Measurements from ENCODE around the gene WASHC4.
"Not testable (repeated sequence)": the region's sequence is repeated elsewhere in the genome, so short reads cannot be mapped to it uniquely, and the experiment has no call there.

The WASHC4 gene

DNA sequence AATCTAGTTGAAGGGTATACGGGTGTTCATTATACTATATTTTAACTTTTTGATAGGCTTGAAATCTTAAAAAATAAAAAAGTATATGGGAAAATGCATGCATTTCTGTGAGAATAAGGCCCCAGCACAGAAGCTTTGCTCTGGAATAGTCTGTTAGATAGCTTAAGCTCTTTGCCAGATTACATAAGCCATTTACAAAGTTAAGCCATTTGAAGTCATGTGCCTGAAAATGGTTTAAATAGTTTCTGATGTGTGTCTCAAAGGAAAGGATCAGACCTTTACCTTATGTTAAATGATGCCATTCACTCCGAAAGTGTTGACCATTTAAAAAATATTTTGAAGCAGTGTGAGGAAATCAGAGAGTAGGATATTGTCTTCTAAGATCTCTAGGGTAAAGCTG lies 51.3 kb downstream of the WASHC4 start:
- no peak for DNase-seq

DNA sequence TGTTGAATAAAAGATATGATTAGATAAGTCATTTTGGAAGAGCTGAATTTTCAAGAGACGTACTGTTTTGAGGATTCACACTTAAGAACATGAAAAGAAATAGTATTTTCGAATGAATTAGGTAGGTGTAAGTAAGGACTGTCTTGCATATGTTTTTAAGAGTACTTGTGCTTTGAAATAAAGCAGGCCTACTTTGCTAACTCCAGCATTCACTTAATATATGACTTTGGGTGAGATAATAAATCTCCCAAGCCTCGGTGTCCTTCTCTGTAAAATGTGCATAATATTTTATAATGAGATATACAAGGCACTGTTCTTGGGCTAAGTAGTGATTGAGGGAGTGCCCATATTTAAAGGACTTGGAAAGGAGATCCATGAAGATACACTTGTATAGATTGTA lies 54.6 kb downstream of the WASHC4 start:
- no peak for DNase-seq

DNA sequence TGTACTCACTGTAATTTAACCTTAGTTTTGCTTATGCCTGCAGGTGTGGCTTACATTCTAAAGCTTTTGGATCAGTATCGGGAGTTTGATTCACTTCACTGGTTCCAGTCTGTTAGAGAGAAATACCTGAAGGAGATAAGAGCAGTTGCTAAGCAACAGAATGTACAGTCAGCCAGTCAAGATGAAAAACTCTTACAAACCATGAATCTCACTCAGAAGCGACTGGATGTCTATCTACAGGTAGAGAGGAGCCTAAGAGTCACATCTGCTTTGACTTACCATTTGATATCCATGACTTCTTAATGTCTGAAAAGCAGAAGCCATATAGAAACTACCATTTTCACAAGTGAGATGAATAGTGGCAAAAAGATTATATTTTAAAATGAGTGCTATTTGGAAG lies 56.5 kb downstream of the WASHC4 start:
- no peak for DNase-seq

DNA sequence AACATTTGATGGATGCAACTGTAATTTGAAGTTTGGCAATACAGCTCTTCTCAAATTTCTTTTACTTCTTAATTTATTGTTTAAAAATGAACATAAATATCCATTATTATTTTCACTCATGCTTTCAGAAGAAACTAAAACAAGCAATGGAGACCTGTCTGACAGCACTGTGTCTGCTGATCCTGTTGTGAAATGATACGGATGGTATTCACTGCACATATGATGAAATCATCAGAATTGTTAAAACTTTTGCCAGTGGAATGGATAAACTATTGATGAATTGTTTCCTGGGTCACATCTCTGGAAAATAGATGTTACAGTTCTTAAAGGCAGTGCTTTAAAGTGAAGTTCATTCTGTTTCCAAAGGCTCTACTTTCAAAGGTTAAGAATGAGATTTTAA lies 59.2 kb downstream of the WASHC4 start:
- DNase-seq = no peak

DNA sequence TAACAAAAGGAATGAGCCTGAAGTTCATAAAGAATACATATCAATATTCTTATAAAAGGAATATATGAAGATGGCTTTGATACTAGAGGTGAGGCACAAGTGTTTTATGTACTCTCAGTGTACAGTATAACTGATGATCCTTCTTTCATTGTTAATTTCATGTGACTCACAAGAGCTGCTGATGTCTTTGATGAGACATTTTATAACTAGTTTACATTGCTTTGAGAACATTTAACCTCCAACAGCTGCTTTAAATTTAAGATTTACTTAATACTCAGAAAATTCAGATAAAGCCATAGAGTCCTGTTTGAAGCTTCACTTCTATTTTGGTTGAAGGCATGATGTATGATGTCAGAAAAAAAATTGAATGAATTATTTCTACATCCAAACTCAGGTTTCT lies 59.8 kb downstream of the WASHC4 start:
- DNase-seq = no peak

DNA sequence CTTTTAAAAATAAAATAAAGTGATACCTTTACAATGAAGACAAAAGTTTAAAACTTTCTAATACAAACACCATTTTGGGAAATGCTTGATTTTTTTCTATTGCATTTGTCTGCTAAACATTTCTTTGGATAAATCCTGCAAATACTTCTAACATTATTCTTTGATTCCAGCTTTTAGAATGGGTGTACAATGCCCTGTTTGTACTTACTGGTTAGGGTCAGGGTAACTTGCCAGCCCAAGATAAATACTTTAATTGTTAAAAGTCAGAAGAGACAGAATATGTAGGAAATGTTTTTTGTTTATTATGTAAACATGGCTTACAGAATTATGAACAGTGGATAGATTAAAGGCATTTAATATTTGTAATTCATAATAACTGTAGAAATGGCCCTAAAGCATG lies 60.5 kb downstream of the WASHC4 start:
- DNase-seq = no peak

DNA sequence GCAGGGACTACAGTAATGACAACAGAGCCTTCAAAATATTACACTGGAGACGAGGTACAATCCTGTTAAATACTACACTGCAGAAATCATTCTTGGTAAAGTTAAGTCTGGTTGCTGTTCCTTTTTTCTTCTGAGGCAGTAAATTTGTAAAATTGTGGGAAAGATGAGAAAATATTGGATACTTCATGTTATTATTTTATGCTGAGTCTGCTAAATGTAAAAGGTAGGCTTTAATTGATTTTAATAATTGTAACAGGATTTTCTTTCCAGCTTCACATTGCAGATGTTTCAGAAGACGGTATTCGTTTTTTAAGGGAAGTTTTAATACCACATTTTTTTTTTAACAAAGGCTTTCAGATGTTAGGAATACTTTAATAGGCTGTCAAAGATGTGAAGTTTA lies 62.6 kb downstream of the WASHC4 start:
- no peak for DNase-seq

DNA sequence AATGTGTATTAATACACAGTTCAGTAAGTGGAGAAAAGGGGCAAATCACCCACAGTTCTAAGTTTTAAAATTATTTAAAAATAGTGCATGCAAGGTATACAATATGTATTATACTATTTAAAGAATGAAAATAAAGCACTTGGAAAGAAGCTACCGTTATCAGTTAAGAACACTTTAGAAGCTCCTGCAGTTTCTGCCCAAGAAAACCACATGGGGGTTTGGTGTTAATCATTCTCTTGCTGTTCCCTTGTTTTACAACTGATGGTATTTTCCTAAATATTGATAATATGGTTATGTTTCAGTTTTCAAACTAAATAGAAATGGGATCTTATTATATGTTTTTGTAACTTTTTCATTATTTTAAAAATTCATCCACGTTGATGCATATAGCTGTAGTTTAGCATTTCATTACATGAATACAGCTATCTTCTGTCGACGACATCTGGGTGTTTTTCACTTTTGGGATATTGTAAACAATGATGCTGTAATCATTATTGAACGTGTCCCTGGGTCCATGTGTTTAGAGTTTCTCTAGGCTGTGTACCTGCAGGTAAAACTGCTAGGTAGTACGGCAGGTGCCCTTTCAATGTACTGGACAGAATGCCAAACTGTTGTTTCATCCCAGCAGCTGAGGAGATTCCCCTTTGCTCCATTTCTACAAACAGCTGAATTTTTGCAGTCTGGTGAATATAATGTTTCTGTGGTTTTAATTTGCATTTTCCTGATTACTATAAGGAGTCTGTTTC lies 64.3 kb downstream of the WASHC4 start:
- DNase-seq = no peak

DNA sequence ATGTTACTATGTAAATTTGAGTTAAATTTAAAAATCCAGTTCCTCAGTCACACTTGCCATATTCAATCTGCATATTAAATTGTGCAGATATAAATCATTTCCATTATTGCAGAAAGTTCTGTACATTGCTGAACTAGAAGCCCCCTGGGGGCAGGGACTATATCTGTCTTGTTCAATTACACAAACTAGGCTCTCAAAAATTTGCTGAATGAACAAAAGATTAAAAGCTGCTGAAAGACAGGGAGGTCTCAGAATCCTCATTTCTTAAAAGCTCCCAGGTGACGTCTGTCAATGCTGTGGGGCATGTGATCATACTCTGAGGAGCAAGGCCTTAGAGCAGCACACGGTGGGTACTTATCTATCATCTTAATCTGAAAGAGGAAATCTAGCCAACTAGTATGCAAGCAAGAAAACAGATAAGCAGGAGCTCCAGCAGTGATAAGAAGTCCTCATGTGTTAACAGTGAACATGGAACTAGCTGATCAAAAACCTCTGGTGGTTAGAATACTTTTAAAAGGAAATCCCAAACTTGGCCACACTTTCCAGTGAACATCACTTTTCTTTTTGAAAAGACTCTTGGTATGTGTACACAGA lies 68.0 kb downstream of the WASHC4 start:
- no peak for DNase-seq

DNA sequence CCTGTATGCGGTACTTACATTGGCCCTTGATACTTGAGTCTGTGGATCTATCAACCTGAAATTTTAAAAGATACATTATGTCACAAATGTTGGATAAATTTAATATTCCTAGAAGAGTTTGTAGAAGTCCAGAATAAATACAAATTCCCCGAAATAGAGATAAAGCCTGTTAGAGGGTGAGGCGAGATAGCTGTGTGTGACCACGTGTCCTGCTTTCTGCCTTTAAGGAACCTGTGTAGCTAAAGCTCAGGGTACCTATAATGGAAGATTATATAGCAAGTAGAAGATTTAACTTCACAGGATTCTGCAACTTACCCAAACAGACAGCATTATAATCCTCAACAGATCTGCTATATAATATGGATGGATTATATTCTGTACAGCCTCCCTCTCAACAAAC lies 69.7 kb downstream of the WASHC4 start:
- no peak for DNase-seq

DNA sequence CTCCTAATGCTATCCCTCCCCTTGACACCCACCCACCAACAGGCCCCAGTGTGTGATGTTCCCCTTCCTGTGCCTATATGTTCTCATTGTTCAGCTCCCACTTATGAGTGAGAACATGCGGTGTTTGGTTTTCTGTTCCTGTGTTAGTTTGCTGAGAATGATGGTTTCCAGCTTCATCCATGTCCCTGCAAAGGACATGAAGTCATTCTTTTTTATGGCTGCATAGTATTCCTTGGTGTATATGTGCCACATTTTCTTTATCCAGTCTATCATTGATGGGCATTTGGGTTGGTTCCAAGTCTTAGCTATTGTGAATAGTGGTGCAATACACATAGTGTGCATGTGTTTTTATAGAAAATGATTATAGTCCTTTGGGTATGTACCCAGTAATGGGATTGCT lies 71.6 kb downstream of the WASHC4 start:
- not testable (repeated sequence) for DNase-seq

DNA sequence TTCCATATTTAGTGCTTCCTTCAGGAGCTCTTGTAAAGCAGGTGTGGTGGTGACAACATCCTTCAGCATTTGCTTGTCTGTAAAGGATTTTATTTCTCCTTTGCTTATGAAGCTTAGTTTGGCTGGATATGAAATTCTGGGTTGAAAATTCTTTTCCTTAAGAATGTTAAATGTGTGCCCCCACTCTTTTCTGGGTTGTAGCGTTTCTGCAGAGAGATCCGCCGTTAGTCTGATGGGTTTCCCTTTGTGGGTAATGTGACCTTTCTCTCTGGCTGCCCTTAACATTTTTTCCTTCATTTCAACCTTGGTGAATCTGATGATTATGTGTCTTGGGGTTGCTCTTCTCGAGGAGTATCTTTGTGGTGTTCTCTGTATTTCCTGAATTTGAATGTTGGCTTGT lies 75.9 kb downstream of the WASHC4 start:
- not testable (repeated sequence) for DNase-seq

DNA sequence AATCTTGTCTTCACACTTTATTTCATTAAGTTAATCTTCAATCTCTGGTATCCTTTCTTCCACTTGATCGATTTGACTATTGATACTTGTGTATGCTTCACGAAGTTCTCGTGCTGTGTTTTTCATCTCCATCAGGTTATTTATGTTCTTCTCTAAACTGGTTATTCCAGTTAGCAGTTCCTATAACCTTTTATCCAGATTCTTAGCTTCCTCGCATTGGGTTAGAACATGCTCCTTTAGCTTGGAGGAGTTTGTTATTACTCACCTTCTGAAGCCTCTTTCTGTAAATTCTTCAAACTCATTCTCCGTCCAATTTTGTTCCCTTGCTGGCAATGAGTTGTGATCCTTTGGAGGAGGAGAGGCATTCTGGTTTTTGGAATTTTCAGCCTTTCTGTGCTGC lies 76.4 kb downstream of the WASHC4 start:
- not testable (repeated sequence) for DNase-seq

DNA sequence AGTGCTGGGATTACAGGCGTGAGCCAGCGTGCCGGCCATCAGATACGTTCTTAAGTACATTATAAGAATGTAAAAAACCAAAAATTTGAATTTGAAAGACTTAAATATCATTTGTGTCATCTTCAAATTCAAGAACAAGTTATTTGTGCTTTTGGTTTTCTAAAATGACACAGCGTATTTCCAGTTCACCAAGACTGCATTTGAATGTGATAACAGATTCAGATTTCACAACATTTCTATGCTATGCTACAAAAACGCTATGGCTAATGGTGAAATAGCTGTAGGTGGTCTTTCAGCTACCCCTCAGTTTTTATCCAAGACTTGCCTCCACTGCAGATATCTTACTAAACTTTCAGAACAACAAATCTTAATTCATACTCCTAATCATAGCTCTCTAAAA lies 81.8 kb downstream of the WASHC4 start:
- DNase-seq = no peak

DNA sequence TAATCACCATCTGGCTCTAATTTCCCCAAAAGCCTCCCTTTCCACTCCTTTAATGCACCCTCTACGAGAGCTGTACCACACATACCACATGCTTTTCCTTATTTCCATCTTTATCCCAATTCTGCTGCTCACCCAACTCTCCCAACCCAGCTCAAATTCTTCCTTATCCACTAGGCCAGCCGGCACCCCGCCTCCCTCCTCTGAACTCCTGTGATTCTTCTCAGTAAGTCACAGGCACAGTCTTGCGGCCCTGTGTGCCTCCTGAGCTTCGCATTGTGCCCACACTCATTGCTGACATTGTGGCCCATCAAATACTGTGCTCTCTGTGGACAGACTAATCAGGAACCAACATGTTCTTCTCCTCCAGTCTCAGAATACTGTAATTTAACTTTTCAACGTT lies 83.0 kb downstream of the WASHC4 start:
- no peak for DNase-seq

DNA sequence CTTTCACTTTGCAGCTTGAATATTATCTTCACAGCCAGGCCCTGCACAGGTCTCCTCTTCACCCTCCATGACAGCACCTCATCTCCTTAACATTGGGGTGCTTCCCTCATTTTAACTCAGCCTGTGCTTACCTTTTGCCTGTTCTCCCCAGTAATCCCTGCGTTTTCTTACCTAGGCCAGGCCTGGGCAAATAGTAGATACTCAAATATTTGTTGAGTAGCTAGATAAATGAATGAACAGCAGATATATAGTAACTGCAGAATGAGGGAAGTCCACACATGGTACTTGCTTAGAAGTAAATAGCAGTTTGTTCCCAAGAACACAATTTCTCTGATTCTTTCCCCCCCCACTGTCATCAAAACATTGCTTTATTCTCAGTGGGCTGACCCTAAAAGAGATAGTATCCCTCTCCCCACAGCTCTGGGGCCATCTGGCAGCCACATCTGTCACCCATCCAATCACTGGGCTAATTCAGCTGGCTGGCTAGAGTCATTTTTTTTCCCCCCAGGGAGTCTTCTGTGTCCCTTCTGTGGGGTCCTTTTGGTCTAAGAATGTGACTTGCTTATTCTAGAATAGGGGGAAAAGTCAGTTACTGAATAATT lies 85.2 kb downstream of the WASHC4 start:
- DNase-seq = no peak

DNA sequence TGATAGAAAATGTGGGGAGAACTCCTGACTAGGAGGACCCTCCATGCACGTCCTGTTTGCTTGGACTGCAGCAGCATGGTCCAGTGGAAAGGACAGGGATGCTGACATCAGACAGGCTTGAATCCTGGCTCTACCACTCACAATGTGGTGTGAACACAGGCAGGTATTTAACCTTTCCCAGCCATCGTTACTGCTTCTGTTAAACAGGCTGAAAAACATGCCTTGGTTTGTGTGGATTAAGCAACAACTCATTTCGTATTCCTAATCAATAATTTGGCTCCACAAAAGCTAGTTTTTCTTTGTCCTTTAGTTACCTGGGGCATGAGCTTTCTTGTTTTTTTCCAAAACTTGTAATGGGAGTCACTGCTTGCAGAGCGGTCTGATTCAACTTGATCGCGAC lies 87.4 kb downstream of the WASHC4 start:
- no peak for DNase-seq

DNA sequence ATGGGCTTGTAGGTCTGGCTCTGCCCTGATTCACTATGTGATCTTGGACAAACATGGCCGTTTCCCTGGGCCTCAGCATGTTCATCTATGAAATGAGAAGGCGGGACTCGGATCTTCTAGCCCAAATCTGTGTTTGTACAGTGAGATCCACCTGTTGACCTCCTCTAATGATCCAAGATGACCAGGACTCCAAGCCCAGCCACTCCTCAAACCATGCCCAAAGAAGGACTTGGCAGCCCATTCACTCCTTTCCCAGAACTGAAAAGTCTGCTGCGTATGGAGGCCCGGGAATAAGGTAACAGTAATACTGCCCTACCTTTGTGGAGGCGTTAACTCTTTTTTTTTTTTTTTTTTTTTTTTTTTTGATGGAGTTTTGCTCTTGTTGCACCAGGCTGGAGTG lies 88.6 kb downstream of the WASHC4 start:
- no peak for DNase-seq

DNA sequence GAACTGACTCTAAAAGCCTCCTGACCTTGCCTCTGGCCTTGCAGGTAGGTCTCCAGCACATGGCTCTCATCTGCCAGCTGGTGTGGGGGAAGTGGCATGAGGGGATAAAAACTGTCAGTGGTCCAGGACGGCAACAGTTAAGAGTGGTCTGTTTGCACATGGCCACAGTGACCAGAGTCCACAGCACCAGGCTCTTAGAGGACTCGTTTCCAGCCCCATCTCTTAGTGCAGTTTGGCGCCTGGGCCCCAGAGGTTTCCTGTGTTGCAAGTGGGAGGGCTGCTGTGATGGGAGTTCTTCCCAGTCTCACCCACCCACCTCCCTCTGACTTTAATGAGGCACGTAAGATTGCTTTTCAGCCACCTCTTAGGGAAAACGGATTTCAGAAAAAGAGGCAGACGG lies 91.4 kb downstream of the WASHC4 start:
- no peak for DNase-seq

DNA sequence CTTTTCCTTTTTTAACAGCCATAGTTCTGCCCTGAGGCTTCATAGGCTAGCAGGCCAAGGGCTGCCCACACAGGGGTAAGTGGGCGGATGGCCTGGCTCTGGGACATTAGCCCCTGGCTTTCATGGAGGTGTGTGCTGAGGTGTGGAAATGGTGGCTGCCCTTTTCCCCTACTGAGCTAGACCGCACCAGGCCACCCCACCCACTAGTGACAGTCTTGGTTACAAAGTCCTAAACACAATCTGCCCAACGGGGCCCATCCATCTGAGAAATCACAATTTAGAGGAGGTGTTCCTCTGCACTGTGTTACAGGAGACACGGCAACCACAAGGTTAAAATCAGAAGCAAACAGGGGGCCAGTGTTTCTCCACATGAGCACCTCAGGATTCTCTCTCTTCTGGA lies 92.9 kb downstream of the WASHC4 start:
- DNase-seq = no peak

DNA sequence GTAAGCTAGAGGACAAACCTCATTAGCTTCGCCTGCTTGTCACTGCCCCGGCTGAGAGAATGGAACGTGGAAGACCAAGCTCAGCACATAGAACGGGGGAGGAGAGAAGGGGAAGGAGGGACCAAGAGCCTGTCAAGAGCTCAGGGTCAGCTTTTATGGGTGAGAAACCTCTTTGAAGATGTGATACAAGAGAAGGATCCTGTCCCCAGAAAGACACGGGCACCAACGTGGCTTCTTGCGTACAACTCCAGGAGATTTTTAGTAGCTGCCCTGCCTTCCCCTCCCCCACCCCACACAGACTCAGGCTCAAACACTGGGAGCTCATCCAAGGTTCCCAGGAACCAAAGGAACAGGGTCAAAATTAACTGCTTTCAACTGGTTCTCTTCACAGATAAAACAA lies 93.8 kb downstream of the WASHC4 start:
- peak; percentile 16 for DNase-seq

DNA sequence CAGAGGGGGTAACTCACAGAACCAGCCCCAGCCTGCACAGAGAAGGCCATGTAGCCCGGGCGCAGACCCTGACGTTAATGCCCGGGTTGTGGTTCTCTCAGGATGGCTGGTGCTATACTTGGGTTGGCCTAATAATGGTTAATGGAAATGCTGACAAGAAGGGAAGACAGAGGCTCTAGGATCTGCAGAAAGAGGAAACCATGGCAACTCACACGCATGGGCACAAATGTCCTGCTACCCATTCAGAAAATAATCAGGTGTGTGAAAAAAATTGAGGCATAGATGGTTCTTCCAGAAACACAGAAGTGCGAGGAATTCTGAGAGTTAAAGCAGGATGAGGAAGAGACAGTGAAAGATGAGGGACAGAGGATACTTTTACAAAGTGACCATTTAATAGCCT lies 94.7 kb downstream of the WASHC4 start:
- DNase-seq = no peak

DNA sequence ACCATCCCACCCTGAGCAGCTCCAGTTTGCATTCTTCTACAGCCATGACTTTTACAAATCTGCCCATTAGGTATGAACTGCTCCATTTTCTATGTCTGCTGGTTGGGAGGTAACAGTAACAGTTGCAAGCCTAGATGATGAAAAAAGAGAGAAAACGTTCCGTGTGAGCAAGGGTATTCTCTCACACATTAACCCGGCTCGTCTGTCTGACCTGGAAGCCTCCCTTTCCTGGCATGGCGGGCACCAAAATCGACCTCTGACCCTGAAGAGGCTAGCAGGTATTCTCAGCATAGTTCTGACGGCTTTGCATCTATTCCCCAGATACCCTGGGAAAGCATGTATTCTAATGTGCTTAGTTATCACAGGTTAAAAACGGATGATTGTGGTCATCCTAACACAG lies 96.6 kb downstream of the WASHC4 start:
- DNase-seq = no peak

DNA sequence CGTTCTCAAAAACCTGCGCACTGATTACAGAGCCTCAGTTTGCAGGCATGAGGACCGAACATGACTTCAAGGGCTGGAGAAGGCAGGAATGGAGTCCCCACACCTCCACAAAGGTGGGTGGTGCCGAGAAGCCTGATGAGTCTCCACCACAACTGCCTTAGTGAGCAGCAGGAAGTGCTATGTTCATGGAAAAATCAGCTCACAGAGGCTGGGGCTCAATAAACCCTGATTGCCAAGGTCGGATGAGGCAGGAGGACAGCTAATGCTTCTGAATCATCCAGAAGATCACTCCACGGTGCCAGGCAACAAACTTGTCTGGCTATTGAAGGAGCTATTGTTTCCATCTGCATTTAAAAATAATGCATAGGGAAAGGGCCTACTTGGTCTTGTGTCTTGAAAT lies 97.4 kb downstream of the WASHC4 start:
- no peak for DNase-seq
